Measurements from ENCODE around the gene SOX10. TPM values are rescaled to one million over a fixed set of nuclear protein-coding genes. Genes with fewer than 3 reads are reported as not detected.

SOX10 gene
- total and polyA plus RNA-seq, 2 of the 13 experiments (the other 11 are each of a cell fraction or from before 2014, with no cell fraction given): not detected

DNA sequence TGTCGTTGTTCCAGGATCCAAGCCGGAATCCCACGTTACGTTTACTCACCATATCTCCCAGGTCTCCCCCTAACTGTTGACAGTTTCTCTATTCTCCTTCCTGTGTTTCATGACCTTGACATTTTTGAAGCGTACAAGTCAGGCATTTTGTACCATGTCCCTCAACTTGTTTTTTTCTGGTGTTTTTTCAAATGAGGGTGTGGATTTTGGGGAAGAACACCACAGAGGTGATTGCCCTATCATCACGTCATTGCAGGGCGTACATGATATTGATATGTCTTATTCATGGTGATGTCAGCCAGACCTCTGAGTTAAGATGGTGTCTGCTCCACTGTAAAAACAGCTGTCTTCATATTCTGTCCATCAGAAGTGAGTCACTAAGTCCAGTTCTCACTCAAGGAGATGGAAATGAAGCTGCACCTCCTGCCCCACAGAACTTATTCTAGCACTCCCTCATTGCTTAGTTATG is 28.3 kb upstream of the SOX10 start (continued):
- TF ChIP-seq, protein P1, sequence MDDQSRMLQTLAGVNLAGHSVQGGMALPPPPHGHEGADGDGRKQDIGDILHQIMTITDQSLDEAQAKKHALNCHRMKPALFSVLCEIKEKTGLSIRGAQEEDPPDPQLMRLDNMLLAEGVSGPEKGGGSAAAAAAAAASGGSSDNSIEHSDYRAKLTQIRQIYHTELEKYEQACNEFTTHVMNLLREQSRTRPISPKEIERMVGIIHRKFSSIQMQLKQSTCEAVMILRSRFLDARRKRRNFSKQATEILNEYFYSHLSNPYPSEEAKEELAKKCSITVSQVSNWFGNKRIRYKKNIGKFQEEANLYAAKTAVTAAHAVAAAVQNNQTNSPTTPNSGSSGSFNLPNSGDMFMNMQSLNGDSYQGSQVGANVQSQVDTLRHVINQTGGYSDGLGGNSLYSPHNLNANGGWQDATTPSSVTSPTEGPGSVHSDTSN (CRISPR knock-in tag; IDR thresholded peaks at IDR 0.05; ENCODE audit: borderline replicate concordance): no peak
- TF ChIP-seq, protein P2, sequence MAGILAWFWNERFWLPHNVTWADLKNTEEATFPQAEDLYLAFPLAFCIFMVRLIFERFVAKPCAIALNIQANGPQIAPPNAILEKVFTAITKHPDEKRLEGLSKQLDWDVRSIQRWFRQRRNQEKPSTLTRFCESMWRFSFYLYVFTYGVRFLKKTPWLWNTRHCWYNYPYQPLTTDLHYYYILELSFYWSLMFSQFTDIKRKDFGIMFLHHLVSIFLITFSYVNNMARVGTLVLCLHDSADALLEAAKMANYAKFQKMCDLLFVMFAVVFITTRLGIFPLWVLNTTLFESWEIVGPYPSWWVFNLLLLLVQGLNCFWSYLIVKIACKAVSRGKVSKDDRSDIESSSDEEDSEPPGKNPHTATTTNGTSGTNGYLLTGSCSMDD (CRISPR knock-in tag; IDR thresholded peaks at IDR 0.05): no peak
- 0 out of 2 replicates have a peak, but pooled peaks have one; percentile 20 for TF ChIP-seq ZNF430 (CRISPR knock-in tag; IDR thresholded peaks at IDR 0.05)
- TF ChIP-seq, protein P3, sequence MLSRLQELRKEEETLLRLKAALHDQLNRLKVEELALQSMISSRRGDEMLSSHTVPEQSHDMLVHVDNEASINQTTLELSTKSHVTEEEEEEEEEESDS (CRISPR knock-in tag; IDR thresholded peaks at IDR 0.05; ENCODE audit: borderline replicate concordance): no peak
- TF ChIP-seq, protein P4, sequence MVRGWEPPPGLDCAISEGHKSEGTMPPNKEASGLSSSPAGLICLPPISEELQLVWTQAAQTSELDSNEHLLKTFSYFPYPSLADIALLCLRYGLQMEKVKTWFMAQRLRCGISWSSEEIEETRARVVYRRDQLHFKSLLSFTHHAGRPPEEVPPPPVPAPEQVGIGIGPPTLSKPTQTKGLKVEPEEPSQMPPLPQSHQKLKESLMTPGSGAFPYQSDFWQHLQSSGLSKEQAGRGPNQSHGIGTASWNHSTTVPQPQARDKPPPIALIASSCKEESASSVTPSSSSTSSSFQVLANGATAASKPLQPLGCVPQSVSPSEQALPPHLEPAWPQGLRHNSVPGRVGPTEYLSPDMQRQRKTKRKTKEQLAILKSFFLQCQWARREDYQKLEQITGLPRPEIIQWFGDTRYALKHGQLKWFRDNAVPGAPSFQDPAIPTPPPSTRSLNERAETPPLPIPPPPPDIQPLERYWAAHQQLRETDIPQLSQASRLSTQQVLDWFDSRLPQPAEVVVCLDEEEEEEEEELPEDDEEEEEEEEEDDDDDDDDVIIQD (CRISPR knock-in tag; IDR thresholded peaks at IDR 0.05; ENCODE audit: low read depth): no peak
- no peak for TF ChIP-seq ZNF136 (CRISPR knock-in tag; IDR thresholded peaks at IDR 0.05; ENCODE audit: low read depth)
- TF ChIP-seq, protein P5, sequence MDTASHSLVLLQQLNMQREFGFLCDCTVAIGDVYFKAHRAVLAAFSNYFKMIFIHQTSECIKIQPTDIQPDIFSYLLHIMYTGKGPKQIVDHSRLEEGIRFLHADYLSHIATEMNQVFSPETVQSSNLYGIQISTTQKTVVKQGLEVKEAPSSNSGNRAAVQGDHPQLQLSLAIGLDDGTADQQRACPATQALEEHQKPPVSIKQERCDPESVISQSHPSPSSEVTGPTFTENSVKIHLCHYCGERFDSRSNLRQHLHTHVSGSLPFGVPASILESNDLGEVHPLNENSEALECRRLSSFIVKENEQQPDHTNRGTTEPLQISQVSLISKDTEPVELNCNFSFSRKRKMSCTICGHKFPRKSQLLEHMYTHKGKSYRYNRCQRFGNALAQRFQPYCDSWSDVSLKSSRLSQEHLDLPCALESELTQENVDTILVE (CRISPR knock-in tag; IDR thresholded peaks at IDR 0.05): no peak
- TF ChIP-seq ZNF672 (CRISPR knock-in tag; IDR thresholded peaks at IDR 0.05): no peak
- TF ChIP-seq CBX5 (CRISPR knock-in tag; IDR thresholded peaks at IDR 0.05; ENCODE audit: borderline replicate concordance): no peak
- no peak for TF ChIP-seq ZFP36 (IDR thresholded peaks at IDR 0.05; ENCODE audit: borderline replicate concordance, low read depth, low read length, partially characterized antibody)
- TF ChIP-seq, protein P6, sequence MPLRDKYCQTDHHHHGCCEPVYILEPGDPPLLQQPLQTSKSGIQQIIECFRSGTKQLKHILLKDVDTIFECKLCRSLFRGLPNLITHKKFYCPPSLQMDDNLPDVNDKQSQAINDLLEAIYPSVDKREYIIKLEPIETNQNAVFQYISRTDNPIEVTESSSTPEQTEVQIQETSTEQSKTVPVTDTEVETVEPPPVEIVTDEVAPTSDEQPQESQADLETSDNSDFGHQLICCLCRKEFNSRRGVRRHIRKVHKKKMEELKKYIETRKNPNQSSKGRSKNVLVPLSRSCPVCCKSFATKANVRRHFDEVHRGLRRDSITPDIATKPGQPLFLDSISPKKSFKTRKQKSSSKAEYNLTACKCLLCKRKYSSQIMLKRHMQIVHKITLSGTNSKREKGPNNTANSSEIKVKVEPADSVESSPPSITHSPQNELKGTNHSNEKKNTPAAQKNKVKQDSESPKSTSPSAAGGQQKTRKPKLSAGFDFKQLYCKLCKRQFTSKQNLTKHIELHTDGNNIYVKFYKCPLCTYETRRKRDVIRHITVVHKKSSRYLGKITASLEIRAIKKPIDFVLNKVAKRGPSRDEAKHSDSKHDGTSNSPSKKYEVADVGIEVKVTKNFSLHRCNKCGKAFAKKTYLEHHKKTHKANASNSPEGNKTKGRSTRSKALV (CRISPR knock-in tag; IDR thresholded peaks at IDR 0.05): no peak
- no peak for TF ChIP-seq RBM22 (optimal IDR thresholded peaks at IDR 0.05; ENCODE audit: low read length)
- no peak for TF ChIP-seq ZNF570 (CRISPR knock-in tag; IDR thresholded peaks at IDR 0.05; ENCODE audit: borderline replicate concordance)
- TF ChIP-seq TP53 (CRISPR knock-in tag; conservative IDR thresholded peaks at IDR 0.05): no peak
- TF ChIP-seq TBL1XR1 (IDR thresholded peaks at IDR 0.05; ENCODE audit: borderline replicate concordance, low read length, partially characterized antibody): peak; percentile 29
- TF ChIP-seq, protein P7, sequence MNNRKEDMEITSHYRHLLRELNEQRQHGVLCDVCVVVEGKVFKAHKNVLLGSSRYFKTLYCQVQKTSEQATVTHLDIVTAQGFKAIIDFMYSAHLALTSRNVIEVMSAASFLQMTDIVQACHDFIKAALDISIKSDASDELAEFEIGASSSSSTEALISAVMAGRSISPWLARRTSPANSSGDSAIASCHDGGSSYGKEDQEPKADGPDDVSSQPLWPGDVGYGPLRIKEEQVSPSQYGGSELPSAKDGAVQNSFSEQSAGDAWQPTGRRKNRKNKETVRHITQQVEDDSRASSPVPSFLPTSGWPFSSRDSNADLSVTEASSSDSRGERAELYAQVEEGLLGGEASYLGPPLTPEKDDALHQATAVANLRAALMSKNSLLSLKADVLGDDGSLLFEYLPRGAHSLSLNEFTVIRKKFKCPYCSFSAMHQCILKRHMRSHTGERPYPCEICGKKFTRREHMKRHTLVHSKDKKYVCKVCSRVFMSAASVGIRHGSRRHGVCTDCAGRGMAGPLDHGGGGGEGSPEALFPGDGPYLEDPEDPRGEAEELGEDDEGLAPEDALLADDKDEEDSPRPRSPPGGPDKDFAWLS (CRISPR knock-in tag; IDR thresholded peaks at IDR 0.05; ENCODE audit: borderline replicate concordance): no peak
- no peak for TF ChIP-seq SOX6 (IDR thresholded peaks at IDR 0.05)
- peak; percentile 64 for TF ChIP-seq SOX6 (CRISPR knock-in tag; IDR thresholded peaks at IDR 0.05)
- peak; percentile 31; the same call in 1 of the 2 replicates for TF ChIP-seq DMAP1 (CRISPR knock-in tag; IDR thresholded peaks at IDR 0.05)
- no peak for TF ChIP-seq GABPA (IDR thresholded peaks at IDR 0.05; ENCODE audit: low read depth, low read length)
- peak; percentile 68 for TF ChIP-seq GABPA (CRISPR knock-in tag; IDR thresholded peaks at IDR 0.05; ENCODE audit: low read depth)
- TF ChIP-seq ZNF468 (CRISPR knock-in tag; IDR thresholded peaks at IDR 0.05): no peak
- TF ChIP-seq SOX5 (CRISPR knock-in tag; IDR thresholded peaks at IDR 0.05; ENCODE audit: borderline replicate concordance): peak; percentile 80

Measured in HepG2 (cell line).